ENCODE data around the gene RSAD2.

DNA sequence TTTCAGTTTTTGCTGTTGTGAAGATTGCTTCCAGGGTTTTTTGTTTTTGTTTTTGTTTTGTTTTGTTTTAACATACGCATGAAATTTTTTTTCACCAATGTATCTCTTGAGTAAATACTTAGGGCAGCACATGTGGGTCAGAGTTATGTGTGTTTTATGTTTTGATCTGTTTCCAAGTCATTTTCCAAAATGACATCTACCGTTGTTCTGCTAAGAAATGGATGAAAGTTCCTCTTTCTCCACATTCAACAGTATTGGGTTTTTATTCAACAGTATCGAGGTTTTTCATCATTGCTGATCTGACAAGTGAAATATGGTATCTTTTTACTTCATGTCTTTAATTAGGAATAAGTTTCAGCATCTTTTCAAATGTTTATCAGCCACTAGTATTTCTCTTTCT is 56.3 kb downstream of the RSAD2 start:
- TF ChIP-seq, protein P1, sequence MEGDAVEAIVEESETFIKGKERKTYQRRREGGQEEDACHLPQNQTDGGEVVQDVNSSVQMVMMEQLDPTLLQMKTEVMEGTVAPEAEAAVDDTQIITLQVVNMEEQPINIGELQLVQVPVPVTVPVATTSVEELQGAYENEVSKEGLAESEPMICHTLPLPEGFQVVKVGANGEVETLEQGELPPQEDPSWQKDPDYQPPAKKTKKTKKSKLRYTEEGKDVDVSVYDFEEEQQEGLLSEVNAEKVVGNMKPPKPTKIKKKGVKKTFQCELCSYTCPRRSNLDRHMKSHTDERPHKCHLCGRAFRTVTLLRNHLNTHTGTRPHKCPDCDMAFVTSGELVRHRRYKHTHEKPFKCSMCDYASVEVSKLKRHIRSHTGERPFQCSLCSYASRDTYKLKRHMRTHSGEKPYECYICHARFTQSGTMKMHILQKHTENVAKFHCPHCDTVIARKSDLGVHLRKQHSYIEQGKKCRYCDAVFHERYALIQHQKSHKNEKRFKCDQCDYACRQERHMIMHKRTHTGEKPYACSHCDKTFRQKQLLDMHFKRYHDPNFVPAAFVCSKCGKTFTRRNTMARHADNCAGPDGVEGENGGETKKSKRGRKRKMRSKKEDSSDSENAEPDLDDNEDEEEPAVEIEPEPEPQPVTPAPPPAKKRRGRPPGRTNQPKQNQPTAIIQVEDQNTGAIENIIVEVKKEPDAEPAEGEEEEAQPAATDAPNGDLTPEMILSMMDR (IDR thresholded peaks at IDR 0.05; ENCODE audit: low read length), result no peak
- no peak for TF ChIP-seq EZH2 (IDR thresholded peaks at IDR 0.05; ENCODE audit: borderline replicate concordance, low read length)
